Keratinocyte (primary cell): ENCODE measurements around the gene RRP9.

Source experiments
- EZH2 ChIP-seq: IDR thresholded peaks from one replicate; pipeline ENCODE4 v1.6.1; 2012; ENCODE audit warnings: inconsistent platforms, mild to moderate bottlenecking, low read length, moderate library complexity
- TF ChIP-seq, protein P1 (sequence below), 3 experiments: IDR thresholded peaks in 1 of 3; conservative IDR thresholded peaks in 1 of 3; optimal IDR thresholded peaks in 1 of 3; 2 replicates in 2 of 3; 3 replicates in 1 of 3; pipeline versions ENCODE3 to v1.5.1; 2011; ENCODE audit warnings: low read length in 3 of 3, mild to moderate bottlenecking in 3 of 3, moderate library complexity in 2 of 3, control low read depth in 1 of 3, inconsistent platforms in 1 of 3; ENCODE audit not compliant: insufficient read depth in 2 of 3; ENCODE audit errors: extremely low read depth in 1 of 3

DNA sequence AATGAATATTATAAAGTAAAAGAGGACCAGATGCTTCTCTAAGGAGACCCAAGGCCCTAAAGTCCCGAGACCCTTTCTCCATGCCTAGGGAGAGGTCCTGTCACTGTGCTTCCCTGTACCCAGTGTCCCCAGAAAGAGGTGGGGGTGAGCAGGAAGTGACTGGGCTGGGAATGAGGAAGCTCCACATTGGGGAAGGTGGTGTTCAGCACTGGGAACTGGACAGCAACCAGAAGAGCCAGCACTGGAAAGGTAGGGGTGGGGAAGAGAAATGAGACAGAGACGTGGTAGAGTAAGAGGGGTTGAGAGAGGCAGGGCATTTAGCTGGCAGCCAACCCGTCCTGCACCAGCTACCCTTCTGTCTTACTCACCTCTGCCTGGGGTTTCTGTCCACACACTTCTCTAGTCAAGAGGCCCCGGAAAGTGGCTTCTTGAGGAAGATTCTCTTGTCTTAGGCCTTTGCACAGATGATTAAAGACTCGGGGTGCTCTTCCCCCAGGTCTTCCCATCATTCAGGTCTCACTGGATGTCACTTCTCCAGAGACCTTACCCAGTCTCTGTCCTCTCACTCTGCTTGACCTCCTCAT is 12.2 kb downstream of the RRP9 start:
- TF ChIP-seq EZH2, result no peak
- TF ChIP-seq, protein P1, sequence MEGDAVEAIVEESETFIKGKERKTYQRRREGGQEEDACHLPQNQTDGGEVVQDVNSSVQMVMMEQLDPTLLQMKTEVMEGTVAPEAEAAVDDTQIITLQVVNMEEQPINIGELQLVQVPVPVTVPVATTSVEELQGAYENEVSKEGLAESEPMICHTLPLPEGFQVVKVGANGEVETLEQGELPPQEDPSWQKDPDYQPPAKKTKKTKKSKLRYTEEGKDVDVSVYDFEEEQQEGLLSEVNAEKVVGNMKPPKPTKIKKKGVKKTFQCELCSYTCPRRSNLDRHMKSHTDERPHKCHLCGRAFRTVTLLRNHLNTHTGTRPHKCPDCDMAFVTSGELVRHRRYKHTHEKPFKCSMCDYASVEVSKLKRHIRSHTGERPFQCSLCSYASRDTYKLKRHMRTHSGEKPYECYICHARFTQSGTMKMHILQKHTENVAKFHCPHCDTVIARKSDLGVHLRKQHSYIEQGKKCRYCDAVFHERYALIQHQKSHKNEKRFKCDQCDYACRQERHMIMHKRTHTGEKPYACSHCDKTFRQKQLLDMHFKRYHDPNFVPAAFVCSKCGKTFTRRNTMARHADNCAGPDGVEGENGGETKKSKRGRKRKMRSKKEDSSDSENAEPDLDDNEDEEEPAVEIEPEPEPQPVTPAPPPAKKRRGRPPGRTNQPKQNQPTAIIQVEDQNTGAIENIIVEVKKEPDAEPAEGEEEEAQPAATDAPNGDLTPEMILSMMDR (optimal IDR thresholded peaks at IDR 0.05 in 1 of 3, IDR thresholded peaks at IDR 0.05 in 1 of 3, conservative IDR thresholded peaks at IDR 0.05 in 1 of 3; ENCODE audit: extremely low read depth in 1 of 3, insufficient read depth in 2 of 3, low read length in 3 of 3), result no peak
